Stimulated activated CD8-positive, alpha-beta memory T cell treated with anti-CD3 and anti-CD28 coated beads, Interleukin-4, amount 100 ng/mL, for 24 hours (primary cell): ENCODE data around the gene SGIP1.

Source experiments
- DNase-seq: peaks from one replicate; pipeline ENCODE4 v3.0.0-alpha.2; 2020; ENCODE audit warnings: low read depth

The SGIP1 gene

DNA sequence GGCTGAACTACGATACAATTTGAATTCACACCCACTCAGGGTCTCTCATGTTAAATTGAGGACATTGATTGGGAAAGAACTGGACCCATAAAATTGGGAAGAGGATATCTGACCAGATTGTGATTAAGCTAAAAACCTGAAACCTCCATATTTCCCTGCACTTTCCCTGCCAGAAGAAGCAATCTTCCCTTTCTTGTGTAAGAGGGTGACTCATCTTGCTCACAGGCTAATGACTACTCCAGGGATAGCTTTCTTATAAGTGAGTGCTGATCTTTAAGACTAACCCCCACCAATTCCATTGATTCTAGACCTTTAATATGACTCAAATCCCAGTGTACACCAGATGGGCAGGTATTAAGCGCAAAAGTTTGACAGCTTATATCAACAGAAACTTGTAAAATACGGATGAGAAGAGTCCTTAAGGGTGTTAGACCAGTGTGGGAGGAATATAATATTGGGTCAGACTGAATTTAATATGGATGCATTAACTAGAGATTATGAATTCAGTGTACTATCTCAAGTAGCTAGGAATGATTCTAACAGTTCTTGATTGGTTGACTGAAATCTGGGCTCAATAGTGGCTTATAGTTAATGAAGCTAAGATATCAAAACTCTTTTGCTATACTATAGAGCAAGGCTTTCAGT lies 12.1 kb upstream of the SGIP1 start:
- no peak for DNase-seq

DNA sequence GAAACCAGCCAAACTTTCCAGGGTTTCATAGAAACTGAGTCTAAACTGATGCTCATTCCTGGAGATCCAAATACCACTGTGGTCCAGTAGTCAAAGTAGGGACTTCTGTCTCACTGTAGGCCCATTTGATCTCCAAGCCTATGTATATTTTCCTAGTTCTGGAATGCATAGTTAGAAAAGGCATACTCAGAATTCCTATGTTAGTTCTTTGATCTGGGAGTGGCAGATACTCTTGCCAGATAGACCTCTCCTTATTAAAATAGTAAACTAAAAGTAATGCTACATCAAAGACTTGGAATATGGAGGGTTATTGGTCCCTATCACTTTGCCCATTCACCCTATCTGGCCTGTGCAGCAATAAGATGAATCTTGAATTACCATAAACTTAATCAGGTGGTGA lies 10.4 kb upstream of the SGIP1 start:
- no peak for DNase-seq

DNA sequence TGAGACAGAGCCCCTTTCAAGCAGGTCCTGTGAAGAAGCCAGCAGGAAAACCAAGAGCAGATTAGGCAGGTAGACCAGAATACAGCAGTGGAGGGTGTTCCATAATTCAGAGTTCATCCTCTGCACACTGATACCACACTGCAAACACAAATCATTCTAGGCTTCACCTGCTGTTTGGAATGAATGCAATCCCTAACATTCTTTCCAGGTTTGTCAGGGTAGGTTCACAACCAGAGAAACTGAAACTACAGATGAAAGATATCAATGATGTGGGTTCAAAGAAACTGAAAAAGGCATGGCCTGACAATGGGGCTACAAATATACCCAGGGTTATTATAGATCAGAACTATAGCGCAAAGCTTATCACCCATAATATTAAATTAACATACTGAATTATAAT lies 8.9 kb upstream of the SGIP1 start:
- no peak for DNase-seq

DNA sequence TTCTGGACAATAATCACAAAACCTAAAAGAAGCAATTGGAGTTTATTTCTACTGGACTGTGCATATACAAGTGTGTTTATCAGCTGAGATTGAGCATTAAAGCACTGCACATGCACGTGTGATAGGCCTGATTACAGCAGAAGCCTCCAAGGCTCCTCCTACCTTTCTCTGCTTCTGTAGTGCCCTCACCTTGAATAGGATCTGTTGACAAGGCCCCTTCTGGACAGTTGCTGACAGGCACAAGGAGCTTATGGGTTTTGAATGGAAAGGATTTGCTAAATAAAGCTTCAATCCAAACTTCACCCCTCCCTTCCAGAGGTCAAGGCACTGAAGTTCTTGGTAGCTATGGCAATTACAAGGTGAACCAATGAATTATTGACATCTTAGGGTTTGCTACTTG lies 7.9 kb upstream of the SGIP1 start:
- no peak for DNase-seq

DNA sequence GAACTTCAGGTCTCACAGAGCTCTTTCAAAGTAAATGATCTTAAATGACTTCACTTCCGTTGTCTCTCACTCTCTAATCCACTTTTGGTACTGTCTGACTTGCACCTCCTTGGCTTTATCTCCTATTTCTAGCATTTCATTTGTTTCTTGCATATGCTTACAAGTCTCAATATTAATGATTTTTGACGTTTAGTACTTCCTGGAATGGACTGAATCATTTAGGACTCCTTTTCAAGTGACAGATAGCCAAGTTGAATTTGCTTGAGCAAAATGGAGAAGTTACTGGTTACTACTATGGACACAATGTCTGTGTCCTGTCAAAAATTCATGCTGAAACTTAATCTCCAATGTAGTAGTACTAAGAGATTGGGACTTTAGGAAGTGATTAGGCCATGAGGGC lies 7.0 kb upstream of the SGIP1 start:
- DNase-seq = no peak

DNA sequence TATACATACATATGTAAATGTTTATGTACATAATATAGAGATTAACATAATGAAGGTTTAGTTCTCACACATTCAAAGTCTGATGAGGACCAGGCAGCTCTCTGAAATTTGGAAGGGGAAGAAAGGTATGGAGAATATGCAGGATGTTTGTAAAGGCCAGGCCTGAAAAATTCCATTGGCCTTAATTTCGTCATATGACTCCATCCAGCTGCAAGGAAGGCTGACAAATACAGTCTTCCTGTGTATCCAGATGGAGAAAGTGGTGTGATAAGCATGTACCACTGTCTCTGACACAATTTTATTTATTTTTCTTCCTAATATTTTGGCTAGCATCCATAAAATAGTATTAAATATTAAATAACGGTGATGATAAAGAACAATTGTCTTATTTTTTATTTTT lies 6.3 kb upstream of the SGIP1 start:
- DNase-seq = no peak

DNA sequence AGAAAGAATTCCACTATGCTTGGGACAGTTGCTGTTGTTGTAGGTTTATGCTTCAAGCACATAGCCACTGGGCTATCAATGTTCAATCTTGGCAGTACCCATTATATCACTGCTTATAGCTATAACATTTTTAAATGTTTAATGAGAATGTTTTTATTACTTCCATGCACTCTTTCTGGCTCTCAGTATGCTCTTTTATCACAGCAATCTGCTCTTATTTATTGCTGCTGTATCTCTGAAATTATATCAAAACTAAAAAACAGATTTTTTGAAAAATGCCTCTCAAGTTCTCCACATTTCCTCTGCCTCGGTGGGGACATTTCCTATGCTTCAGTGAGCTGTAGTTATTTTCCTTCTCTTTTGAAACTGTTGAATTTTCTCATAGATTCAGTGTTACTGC lies 5.4 kb upstream of the SGIP1 start:
- no peak for DNase-seq

DNA sequence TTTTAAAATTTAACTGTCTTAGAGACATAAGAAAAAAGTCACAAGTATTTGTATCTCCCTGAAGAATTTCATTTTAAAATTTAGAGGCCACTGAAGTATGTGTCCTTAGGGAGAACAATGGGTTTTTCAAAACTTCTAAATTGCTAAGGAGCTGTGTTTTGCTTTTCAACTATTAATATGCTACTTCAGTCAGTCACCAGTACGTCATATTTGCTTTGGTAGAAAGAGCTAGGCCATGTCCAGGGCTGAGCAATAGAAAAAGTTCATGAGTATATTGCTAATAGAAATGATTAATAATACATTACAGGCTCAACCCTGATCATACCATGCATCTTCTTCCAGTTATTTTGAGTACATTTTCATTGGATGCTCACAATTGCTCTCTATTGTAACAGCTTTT lies 1.7 kb upstream of the SGIP1 start:
- DNase-seq = no peak

DNA sequence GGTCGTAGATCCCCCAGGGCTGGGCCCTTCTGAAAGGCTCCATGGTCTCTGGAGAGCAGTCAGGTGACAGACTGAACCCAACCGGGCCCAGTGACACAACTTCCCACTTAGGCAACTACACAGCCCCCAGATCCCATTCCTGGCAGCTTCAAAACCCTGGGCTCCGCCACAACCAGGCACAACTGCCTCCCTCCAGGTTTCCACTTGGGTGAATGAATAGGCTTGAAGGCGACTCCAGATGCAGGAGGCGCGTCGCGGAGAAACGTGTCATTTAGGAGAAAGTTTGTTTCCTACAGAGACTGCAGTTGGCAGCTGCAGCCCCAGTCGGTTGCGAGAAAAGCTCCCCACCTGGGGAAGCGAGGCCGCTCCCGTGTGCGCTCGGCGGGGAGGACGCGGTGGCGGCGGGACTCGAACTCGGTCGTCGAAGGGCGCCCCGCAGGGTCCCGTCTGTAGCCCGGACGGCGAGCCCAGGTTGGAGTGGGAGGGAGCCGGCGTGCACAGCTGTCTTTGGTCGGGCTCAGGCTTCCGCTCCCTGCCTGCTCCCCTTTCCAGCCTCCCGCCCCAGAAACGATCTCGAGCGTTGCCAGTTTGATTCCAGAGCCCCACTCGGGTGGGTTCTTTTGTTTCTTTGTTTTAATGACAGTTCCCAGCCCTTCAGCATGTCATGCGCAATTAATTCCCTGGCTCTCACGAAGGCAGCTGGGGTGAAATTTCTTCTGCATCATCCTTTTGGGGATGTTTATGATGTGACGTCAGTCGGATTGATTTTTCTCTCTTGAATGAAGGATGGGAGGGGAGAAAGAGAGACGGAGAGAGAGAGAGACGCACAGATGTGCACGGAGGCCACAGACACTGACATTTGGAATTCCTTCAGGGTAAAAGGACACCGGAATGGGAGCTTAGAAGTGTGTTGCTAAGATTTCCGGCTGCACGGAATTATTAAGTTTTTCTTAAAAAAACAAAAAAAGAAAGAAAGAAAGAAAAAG lies 862 bp upstream of the SGIP1 start:
- no peak for DNase-seq

DNA sequence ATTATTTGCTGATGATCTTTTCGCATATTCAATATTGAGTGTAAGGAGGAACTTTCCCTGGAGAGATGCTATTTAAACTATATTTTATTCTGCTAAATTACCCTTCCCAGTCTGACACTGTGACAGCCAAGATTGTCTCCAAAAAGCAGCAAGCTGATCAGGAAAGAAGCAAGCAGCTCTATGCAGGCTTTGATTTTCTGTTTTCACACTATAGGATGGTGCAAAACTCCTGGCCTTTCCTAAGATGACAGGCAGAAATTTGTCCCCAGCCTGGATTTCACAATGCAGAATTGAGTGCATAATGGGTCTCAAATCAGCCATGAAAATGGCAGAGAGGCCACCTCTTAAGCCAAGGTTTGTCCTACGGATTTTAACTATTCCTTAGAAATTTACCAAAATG lies 1.1 kb downstream of the SGIP1 start:
- no peak for DNase-seq

DNA sequence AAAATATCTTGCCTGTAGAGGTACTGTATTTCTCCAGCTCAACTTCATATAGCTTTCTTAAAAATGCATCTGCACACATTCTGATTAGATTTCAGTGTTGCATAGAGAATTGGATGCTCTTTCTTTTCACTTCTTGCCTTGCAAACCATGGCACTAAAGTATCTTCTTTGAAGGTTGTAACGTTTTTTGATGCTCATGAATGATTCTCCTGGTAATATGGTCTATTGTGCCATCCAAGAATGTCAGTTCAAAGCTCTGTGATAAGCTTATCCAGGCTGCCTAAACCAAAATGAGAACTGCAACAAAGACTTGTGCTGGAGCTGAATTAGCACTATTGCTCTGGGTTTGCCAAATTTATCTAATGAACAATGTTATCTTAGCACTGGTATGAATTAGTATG lies 1.9 kb downstream of the SGIP1 start:
- no peak for DNase-seq

DNA sequence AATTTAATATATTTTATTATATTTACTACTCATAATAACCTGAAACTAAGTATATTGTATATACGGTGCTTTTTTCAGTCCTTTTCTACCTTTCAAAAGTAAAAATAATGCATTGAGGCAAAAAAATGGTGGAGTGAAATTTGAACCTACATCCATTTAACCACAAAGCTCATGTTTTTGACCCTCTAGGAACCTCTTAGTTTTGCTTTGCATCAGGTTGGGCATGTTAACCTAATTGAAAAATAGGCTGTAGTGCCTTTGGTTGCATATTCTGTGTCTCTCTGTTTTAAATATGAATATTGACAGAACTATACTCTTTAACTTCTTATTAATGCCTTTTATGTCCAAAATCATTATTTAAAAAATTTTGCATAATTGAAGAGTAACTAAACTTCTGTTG lies 3.8 kb downstream of the SGIP1 start:
- DNase-seq = no peak

DNA sequence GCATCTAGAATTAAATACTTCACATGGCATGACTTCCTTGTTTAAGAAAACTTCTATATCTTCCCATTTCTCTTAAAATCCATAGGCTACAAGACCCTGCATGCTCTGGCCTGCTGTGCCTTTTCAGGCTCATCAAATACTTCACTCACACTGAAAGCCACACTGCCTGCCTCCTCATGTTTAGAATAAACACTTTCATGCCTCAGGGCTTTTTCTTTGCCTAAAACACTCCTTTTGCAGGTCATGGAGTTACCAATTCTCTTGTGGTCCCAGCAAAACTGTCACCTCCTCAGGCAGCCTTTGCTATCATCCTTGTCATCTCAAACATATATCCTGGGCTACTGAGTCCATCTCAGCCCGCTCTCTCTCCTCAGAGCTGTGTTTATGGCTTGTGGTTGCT lies 5.5 kb downstream of the SGIP1 start:
- DNase-seq = no peak

DNA sequence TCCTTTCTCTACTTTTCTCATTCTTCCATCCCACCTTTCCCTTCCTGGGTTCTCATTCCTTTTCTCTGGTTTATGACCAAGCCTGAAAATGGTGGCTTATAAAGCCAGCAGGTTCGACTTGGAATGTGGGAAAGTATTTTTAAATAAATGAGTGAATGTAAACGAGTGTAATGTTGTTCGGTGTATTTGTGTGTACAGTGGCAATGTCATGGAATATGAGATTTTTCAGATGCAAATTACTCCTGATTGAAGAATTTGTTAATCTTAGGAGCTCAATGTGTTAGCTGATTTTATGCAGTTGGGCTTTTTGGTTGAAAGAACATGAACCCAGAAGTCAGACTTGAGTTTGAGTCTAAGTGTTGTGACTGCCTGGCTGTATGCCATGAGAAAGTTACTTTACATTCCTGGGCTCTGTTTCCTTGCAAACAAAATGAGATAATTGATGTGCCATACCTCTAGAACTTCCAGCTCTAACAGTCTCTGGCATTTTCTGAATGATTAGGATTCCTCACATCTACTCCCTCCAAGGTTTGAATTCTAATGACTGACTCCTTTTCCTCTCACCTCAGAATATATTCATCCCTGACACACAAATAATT lies 6.6 kb downstream of the SGIP1 start:
- DNase-seq = no peak

DNA sequence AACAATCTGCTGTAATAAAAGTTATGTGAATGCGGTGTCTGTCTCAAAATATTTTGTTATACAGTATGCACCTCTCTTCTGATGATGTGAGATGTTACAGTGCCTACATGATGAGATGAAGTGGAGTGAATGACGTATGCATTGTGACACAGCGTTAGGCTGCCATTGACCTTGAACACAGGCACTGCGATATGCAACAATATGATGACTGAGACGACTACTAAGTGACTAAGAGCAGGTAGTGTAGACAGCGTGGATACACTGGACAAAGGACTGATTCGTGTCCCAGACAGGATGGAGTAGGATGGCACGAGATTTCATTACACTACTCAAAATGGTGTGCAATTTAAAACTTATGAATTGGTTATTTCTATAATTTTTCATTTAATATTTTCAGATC lies 8.4 kb downstream of the SGIP1 start:
- DNase-seq = no peak

DNA sequence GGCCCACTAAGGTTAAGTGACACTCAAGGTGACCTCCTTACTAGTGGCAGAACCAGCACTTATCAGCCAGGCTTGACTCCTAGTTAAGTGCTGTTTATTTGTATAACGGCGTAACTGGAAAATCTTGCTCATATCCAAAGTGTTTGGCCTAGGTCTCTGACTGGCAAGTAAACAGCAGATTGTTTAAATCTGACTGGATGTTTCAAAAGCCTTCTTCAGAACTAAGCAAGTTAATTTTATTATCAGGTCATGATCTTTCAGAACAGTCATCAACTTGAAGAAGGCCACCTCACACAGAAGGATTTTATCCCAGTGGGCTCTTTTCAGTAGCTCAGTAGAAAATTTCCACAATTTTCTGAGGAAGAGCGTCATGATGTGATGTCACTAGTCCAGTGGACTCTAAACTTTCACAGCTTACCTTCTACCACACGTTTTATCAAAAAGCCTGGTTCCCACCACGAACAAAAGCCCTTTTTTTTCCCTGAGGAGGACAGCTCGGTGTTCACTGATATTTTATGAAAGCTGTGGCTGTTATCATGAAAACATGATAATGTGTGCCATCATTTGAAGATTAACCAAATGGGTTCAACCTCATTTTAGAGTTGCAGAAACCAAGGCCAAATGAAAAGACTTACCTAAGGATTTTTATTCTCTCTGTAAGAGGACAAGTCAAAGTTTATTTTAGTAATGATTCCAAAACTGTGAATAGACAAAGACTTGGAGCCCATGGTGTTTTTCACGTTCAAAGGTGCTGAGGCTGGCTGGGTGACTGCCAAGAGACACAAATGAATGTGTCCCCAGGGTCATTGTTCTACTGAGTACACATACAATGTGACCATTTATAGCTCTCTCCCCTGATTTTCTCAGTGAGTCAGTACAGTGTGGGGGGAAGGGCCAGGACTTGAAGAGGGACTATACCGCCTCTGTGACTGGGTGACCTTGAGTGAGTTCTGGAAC lies 9.1 kb downstream of the SGIP1 start:
- DNase-seq = no peak

DNA sequence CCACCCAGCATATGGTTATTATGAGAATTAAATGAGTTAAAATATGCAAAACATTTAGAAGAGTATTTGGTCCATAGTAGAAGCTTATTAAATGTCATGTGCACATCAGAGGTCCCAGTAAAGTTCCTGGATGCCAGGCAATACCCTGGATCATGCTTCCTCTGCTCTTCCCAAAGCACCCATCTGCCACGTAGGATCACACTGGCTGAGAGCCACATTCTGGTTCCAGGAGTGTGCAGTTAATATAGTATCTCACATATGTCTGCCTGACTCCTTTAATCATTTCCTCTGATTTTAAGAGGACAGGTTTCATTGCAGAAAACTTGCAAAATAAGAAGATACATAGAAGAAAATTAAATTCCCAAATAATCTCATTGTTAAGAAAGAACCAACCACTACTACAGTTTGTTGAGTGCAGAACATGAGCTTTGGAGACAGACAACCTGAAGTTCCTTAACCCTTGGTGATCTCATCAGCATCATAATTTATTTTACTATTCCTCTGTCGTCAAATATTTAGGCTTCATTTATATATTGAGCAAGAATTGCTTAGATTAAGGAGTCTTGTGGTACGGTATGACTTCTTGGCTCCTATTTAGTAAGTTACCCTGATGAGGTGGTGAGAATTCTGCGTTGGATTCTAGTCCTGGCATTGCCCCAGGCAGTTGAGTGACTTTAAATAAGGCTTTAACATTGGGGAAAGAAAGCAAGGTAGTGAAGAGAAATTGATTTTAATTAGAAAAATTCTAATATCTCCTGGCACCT lies 12.3 kb downstream of the SGIP1 start:
- no peak for DNase-seq

DNA sequence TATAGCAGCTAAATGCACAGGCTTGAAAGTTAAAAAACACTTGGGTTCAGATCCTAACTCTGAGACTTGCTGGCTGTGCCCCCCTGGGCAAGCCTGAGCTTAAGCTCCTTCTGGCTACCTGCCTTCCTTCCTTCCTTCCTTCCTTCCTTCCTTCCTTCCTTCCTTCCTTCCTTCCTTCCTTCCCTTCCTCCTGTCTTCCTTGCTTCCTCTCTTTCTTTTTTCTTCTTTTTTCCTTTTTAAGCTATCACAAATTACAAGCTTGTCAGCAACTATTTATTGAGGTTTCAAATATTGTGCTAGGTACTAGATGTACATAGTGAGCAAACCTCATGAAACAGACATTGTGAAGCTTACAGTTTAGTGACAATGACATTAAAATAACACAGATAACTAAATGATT lies 15.1 kb downstream of the SGIP1 start:
- no peak for DNase-seq

DNA sequence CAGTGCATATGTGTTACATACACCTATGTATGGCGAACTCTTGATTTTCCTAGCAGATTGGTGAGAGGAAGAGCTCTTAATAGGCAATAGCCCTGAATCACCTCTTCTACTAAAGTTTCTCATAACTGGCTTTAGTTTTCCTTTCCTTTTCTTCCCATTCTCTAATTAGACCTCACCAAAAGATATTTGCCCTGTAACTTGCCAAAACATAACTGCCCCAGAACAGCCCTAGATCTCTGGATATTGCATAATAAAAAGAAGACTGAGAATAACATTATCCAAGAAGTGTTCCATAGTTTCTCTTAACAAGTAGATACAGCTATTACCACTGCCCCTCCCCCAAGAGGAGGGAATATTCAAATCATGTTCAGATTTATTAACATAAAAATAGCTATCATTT lies 16.3 kb downstream of the SGIP1 start:
- no peak for DNase-seq

DNA sequence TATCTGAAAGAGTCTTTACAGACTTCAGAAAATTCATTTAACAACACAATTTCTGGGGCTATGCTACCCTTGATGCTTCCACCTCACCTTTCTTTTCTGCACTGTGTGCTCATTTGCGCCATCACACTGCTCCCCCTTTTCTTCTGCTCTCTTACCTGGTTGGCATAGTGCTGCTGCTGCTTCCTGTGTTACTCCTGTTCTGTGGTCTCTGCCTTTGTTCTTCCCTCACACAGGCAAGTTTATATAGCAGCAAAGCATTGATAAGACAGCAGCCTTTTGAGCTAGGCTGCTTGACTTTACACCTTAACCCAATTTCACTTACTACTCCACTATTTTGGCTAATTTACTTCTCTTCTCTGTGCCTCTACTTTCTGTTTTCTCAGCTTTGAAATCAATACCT lies 18.3 kb downstream of the SGIP1 start:
- no peak for DNase-seq

DNA sequence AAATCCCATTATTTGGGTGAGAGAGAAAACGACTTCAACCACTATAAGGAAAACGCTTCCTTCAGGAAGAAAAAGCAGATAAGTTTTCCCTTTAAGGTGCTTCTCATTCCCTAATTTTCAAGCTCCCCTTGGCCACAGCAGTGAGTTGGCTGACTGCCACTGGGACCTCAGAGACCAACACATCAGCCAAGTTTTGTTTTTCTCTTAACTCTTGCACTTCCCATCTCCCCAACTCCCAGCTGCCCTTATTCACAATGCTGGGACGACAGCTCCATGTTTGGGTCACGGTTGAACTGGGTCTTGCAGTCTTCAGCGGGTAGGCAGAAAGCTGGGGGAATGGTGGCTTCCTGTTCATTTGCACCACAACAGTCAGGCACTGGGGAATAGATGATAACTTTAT lies 18.9 kb downstream of the SGIP1 start:
- no peak for DNase-seq
